GM21717 (cell line): ENCODE data around the gene PLEKHO1.
A peak's percentile ranks its signal among the peaks of the same experiment; 100 is the strongest.

Experiments used
- ATAC-seq: cut with Tn5 transposase; IDR thresholded peaks from one replicate; pipeline ENCODE4 v1.9.1; 2021; ENCODE audit warnings: mild to moderate bottlenecking, moderate library complexity; ENCODE audit not compliant: unreplicated experiment

The PLEKHO1 gene

DNA sequence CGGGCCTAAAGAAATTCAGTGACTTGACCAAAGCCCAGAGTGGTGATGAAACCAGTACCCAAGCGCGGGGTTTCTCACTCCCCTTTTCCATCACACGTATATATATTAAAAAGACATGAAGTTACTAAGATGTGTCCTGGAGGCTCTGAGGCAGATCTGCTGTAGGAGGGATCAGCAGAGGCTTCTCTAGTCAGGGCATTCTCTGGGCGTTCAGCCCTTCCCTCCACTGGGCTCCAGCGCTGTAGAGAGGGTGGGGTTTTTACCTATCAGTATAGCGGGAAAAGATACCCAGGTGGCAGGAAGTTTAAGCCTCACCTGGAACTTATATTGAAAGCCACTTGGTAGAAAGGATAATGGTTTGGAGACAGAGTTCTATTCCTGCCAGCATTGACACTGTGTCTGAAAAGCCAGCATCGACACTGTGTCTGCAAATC, 862 bp upstream of the PLEKHO1 start:
- ATAC-seq = no peak

DNA sequence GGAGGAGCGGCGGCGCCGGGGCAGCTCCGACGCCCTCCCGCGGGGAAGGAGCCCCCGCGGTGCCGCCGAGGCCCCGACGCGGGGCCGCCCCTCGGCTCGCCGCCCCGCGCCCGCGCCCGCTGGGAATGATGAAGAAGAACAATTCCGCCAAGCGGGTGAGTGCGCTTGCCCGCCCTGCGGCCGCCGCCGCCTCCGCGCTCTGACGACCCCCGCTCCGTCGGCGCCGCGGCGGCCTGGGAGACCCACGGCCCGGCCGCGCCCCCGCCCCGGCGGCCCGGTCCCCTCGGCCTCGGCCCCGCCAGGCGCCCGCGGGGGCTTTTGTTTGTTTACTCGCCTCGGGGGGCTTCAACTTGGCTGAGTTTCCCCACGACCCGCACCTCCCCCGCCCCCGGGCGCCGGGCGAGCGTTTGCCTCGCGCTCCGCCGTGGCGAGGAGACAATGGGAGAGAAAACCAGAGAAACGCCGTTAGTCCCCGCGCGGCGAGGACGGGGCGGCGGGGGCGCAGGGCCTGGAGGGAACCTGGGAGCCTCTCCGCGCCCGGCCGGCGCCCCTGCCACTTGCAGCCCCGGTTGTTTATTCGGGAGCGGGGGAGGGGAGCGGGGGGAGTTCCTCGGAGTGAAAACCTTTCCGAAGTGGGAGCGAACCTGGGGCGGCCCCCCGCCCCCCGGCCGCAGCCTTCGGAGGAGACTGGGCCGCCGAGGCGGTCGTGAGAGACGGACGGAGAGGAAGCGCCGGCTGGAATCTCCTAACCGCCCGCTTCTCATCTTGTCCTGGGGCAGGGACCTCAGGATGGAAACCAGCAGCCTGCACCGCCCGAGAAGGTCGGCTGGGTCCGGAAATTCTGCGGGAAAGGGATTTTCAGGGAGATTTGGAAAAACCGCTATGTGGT, 661 bp downstream of the PLEKHO1 start:
- ATAC-seq = no peak

DNA sequence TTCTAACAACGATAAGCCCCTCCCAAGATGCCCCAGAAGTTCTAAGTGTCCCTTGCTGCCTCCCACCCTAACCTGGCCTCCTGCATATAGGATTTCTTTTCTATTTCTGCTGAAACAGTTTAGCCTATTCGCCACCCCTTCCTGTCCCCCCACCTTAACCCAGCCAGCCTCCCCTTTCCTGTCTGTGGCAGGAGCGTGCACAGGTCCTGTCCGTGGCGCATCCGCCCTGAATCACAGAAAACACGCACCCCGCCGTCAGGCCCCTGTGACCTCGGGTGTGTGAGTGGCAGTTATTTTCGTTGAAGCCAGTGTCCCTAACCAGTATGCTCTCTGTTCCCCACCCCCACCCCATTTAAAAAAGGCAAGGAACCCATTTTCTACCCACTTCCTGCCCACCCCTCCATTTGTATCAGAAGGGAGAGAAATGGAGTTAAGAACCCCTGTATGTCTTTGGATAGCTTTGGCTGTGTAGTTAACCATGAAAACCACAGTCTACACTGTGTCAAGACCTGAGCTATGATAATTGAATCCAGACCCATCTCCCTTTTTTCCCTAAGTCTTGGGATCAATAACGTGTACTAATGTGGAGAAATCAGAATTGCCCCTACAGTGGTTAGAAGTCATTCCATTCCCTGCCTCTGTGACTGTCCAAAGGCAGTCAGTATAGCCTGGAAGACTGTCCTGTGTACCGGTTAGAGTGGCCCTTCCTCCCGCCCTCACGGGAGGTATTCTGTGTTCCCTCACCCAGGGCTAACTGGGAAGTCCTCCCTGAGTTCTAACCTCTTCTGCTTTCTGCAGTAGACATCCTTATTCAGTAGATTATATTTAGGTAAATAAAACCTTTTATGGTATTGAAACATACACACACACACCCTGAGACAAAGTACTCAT, 1.8 kb downstream of the PLEKHO1 start:
- no peak for ATAC-seq

DNA sequence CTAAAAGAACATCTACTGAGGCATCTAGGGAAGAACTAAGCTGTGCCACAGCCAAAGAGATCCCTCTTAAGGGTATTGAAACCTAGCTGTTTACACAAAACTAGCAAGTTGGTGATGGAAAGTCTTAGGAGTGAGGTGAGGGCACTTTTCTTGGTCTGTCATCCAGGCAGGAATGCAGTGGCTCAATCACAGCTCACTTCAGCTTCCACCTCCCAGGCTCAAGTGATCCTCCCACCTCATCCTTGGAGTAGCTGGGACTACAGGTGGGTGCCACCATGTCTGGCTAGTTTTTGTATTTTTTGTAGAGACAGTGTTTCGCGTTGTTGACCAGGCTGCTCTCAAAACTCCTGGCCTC, 2.4 kb downstream of the PLEKHO1 start:
- ATAC-seq = no peak

DNA sequence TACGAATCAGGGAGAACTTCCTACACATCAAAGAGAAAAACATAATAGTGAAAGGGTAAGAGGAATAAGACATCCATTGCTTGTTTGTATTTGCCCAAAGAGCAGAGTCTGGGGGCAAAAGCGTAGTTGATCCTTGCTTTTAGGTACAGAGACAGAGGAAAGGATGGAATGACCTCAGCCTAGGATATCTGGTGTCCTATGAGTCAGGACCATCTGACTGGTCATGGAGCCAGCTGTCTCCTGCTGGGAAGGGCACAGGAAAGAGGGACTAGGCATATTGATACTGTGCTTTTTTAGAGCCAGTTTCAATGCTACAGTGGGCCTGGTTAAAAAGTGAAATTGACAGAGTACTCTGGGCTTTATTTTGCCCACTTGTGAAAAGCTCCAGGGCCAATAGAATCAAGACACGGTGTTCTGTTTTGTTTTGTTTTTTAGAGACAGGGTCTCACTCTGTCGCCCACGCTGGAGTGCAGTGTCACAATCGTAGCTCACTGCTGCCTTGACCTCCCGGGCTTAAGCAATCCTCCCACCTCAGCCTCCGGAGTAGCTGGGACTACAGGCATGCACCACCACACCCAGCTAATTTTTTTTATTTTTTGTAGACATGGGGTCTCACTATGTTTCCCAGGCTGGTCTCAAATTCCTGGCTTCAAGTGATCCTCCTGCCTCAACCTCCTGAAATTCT, 3.2 kb downstream of the PLEKHO1 start:
- no peak for ATAC-seq

DNA sequence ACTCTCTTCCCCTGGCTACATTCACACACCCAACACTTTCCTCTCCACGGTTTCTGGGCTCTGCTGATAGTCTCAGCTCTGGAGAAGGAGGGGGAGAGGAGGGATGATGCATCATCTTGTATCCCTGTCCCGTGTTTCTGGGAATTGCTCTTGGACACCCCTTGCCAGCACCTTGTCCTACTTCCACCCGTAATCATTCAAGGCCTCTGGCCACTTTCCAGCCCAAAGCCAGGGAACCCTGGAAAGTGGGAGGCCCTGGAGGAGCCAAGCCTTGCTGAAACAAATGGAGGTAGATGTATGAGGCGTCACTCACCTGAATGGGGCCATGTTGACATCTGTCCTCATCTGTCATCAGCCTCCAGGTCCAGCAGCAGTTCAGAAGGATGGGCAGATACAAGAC, 4.4 kb downstream of the PLEKHO1 start:
- ATAC-seq = no peak

DNA sequence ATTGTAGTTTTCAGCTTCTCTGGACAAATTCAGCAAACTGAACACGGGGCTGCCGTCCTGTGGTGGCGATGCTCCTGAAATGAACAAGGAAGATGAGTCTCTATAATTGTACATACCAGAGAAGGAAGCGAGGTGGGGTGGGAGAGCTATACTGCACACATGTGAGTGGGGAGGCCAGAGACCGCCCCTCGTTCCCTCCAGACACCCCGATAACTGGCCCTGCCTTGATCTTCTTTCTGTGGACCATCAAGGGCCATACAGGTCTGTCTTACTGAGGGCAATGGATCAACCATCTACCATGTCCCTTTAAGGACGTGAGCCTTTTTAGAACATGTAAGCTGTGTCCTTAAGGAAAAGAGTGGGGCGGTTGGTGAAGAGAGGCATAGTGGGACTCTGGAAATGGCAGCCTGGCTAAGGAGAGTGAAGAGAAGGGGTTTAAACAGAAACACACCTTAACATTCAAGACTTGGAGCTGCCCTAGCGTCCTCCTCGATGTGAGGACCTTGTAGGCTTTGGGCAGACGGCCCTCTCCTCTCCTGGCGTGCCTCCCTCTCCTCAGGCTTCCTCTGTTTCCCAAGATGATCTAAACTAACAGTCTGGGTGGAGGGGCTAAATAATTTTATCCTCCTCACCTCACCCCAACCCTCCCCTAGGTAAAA, 5.8 kb downstream of the PLEKHO1 start:
- ATAC-seq = no peak

DNA sequence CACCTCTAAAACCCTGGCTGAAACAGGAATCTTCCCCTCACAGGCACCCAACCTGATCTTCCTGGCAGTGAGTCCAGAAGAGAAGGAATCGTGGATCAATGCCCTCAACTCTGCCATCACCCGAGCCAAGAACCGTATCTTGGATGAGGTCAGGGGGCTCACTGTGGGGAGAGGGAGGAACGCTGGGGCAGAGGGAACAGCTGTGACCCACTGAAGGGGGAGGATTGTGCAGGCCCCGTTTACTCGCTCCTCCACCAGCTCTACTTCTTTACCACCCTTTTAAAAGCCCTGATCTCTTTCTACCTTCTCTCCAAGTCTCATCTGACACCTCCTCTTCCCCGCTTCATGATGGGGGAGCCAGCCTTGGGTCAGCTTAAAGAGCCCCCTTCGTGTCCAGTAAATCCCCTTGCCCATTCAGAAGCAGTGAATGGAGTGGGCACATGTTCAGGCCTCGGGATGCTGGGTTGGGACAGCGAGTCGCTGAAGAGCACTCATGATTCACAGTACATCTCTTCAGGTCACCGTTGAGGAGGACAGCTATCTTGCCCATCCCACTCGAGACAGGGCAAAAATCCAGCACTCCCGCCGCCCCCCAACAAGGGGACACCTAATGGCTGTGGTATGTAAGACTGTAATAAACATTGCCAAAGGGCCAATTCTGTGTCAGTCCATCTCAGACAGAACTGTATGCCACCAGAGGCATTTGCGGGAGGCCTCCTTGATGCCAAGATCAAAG, 7.3 kb downstream of the PLEKHO1 start:
- no peak for ATAC-seq

DNA sequence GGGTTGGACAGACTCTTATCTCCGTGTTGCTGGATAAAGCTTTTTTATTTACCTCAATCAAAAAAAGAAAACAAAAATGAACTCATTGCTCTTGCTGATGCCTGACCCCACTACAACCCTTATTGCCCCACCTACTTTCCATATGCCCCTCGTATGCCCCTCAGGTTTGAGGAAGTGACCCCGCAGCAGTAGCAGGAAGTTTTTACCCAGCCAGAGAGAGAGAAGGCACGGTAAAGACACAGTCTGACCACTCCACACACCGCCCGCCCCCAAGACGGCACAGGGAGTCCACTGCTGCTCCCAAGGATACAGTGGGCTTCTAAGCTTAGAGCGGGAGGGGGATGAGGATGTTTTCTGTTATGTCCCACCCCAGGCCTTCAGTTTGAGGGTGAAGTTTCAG, 9.8 kb downstream of the PLEKHO1 start:
- ATAC-seq = no peak

DNA sequence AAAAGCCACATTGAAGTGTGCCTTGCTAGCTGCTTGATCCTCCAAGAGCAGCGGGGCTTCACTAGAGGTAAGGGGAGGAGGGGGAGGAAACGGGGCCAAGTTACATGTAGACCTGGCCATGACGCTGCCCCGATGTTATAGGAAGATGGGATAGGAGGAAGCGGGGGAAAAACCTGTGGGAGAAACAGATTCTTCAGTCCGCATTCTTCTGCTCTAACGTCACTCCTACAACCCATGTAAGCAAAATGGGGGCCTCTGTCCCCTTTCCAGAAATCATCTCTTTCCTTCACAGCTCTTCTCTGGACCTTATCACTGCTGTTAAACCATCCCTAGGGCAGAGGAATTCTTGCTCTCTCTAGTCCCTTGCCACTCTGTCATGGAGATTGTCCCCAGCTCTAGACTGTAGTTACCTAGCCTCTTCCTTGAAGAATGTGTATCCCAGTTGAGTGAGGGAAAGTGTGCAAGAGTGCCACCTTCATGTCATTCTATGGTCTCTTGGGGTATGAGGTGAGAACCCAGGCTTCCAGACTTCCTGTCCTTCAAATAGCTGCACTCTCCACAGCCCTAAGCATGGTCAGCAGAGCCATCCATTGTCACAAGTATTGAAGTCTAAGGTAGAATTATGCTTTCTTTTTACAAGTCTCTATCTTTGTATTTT, 11.4 kb downstream of the PLEKHO1 start:
- ATAC-seq = no peak

DNA sequence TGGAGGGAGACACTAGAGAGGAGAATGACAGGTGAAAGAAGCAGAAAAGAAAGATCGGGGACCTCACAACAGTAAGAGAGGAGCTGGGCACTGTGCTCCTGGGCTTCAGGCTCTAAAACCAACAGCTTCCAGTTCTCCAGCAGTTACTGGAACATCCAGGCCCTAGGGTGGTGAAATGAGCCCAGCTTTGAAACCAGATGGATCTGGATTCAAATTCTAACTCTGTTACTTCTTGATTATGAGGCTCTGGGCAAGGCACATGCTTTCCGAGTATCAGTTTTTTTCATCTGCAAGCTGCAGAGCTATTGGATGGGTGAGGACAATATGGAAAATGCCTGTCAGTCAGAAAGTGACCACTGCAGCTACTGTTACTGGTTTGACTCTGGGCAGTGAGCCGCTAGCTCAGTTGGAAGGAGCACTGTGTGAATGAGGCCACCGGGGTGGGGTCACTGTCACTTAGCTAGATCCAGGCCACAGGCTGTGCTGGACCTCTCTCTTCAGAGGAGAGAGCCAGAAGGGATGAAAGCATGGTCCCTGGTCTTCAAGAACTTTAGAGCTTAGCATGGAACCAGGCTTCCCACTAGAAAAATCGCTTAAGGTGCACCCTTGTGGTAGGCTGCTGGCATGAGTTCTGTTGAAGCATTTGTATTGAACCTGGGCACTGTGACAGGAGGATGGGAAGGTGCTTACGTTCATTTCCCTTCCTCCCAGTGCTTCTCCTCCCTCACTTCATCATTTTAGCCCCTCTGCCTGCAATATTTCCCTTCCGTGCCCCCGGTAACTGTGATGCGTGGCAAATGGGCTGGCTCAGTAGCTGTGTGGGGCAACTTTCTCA, 12.2 kb downstream of the PLEKHO1 start:
- no peak for ATAC-seq

DNA sequence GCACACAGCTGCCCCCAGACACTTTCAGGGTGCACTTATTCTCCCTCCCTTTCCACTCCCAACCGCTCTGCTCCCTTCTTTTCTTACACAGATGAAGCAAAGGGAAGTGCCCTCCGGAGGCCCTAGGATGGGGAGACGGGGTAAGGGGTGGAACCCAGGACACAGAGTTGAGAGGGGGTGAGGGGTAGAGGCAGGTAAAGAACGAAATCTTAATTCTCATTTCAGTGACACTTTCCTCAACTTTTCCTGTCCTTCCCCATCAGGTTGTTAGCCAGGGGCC, 12.8 kb downstream of the PLEKHO1 start:
- no peak for ATAC-seq

DNA sequence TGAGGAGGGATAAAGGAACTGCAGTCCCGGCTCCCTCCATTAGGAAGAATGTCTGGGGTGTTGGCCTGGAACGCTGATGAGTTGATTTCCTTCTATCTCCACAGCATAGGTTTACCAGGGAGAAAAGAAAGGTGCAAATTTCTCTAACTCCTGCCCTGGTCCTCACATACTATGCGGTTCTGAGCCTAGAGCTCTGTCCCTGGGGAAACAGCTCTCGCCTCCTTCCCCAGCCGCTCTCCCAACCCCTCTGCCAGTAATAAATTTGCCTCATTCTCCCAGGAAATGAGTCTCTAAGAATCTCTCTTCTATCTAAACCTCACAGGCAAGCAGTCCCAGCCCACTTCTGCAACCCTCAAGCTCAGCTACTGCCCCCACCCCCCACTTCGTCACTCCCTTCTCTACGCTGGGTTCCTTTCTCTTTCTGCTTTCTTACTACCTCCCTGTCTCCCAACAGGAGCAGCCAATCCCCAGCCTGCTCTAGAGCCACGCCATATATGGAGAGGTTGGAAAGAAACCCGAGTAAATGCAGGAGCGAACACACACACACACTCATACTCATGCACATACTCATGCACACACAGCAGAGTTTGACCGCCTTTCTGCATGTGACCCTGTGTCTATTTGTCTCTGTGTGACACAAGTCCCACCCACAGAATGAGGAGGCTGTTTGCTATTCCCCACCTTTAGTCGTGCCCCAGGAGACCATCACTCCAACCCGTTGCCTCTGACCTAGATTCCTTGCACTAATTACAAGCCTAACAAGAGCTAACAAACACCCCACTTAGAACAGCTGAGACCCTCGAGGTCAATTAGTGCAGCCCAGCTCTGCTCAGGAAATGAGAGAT, 13.4 kb downstream of the PLEKHO1 start:
- peak; percentile 42 for ATAC-seq

DNA sequence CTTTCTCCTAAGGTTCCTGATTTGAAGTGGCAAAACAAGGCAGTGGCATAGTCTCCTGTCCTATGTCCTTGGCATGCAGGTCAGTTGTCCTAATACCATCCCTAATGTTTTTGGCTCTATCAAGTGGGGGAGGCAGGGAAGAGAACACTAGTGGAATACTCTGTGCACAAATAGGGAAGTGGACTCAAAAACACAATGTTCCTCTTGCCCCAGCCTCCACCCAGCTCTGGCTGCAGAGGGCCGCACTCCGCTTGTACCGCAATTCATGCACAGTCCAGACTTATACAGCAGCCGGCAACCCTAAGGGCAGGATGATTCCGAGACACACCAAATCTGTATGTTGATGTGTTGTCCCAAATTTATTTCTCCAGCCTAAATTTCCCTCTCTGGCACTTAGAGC, 14.5 kb downstream of the PLEKHO1 start:
- ATAC-seq = no peak

DNA sequence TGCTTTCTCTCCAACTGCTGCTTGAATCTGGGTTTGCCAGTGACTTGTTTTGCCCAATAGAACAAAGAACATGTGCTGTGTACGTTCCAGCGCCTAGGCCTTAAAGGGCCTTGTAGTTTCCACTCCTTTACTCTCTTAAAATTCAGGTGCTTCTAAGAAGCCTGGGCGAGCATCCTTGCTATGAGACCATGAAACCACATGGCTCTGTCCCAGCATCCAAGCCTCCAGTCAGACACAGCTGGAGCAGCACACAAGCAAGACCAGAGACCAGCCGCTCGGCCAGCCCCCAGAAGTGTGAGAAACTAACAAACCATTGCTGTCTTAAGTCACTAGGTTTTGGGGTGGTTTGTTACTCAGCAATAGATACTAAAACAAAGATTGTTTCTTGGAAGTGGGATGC, 15.1 kb downstream of the PLEKHO1 start:
- ATAC-seq = no peak

DNA sequence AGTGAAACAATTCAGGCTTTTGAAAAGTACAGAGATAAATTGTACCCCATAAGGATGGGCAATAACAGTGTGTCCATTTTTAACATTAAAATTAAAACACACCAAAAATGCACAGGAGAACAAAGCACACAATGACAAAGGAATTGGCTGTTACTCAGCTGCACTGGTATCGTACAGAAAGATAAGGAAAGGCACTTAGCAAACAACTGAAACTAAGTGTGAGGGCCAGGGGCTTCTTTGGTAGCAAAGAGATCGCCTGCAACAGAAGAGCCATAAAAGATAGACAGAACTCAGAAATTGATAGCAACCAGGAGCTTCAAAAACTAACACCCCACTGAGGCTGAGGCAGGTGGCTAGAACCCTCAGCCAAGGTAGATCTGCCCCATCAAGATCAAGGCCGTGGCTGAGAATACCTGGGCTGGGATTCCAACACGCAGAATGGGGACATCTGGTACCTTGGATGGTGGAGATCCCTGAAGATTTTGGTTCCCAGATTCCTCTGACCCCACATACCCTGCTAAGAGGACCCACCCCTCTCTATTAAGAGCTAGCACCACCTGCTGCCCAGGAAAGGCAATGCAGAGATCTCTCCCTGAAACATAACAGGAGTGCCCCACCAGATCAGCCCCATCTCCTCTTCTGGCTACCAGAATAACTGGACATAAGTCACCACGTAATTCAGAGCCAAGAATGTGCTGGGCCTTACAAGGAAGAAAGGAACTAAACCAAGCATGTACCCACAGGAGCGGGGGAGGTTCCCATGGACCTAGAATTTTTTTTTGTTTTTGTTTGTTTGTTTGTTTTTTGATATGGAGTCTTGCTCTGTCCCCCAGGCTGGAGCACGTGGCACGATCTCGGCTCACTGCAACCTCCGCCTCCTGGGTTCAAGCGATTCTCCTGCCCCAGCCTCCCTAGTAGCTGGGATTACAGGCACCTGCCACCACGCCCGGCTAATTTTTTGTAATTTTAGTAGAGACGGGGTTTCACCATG, 16.2 kb downstream of the PLEKHO1 start:
- no peak for ATAC-seq
